NCI-H526 (cell line): ENCODE measurements around the gene CD8B.
A peak's percentile ranks its signal among the peaks of the same experiment; 100 is the strongest.
"Not testable (repeated sequence)": the region's sequence is repeated elsewhere in the genome, so short reads cannot be mapped to it uniquely, and the experiment has no call there.

Experiments
- DNase-seq, 2 experiments: peaks; one replicate each; lab custom pipeline; 2025; lab: John Stamatoyannopoulos, UW

Gene CD8B

GRCh38 chr2:86861628-86862379, at the start of gene CD8B:
Gene CD8B (minus strand): TSS chr2:86861886. CDS start chr2:86861865, 21 bp downstream.
- peak in 1 of 2 experiments; percentile 48 for DNase-seq

DNA sequence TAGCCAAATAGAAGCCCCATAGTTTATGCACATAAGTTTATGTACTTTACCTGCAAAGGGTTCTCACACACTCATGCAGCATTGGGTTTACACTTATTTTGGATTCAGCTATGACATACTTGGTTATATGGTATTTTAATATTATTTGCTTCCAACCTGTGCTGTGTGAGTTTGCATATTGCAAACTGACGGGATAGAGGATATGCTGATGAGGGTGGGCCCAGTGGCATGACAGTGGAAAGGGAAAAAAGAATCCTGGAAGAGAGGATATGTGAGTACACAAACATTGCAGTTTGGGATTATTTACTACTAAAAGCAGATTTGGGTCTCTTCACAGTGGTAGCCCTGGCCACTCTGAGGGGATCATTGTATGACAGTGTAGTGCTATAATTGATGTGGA, 44.2 kb upstream of the CD8B start:
- not testable (repeated sequence) for DNase-seq

- DNase-seq: not testable (repeated sequence)
Measured at GRCh38 chr2:86900687-86901086, 39.0 kb upstream of the CD8B start.

DNA sequence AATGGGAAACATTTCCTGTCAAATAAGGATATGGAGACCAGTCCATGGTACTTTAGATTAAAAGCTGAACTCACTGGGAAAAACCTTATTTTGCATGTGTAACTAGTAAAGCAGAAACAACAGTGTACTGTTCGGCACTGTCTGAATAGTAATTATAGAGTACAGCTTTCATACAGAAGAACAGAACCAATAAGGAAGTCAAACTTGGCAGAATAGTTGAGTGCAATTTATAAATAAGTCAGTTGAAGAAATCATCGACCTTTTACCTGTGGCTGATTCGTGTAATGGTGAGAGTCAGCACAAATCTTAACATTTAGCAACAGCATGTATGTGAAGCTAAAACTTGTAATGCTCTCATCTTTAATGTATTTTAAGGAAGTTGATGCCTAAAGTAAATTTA, 24.3 kb upstream of the CD8B start:
- DNase-seq: not testable (repeated sequence)

DNA sequence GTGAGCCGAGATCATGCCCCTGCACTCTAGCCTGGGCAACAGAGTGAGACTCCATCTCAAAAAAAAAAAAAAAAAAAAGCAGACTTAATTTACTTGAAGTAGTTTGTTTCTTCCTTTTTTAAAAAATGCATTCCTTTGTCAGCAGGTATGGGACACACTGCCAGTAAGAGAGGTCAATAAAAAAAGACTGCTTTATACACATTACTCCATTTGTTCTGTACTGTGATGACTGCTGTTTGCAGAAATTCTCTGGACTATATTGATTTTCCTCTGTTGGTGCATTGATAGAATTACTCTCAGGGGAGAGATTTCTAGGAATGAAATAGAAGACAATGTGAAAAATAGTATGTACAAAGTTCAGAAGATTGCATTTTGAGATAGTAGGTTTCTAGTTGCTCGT, 21.2 kb upstream of the CD8B start:
- not testable (repeated sequence) for DNase-seq

- not testable (repeated sequence) for DNase-seq
Measured at GRCh38 chr2:86882118-86882665, 20.5 kb upstream of the CD8B start.

- DNase-seq: not testable (repeated sequence)
Measured at GRCh38 chr2:86878986-86879385, 17.3 kb upstream of the CD8B start.

DNA sequence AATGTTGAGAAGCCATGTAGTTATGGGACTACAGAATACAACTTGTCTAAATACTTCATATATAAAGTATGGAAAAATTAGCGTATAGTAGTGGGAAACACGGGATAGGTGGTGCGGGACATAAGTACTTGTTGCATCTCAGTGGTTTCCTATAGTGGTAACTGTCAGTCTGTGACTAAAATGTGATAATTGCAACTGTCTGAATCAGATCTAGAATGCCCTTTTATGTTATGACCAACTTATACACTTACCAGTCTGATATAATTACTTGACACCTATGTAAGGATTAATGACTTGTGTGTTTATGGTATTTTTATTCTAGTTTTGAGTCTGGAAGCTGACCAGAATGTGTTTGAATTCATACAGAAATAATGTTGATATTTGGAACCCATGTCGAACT, 9.3 kb upstream of the CD8B start:
- DNase-seq: not testable (repeated sequence)

- DNase-seq: not testable (repeated sequence)
Measured at GRCh38 chr2:86868895-86869468, 7.3 kb upstream of the CD8B start.

- not testable (repeated sequence) for DNase-seq
Measured at GRCh38 chr2:86862380-86862703, 656 bp upstream of the CD8B start.

- not testable (repeated sequence) for DNase-seq
Measured at GRCh38 chr2:86861175-86861574, 511 bp downstream of the CD8B start.

DNA sequence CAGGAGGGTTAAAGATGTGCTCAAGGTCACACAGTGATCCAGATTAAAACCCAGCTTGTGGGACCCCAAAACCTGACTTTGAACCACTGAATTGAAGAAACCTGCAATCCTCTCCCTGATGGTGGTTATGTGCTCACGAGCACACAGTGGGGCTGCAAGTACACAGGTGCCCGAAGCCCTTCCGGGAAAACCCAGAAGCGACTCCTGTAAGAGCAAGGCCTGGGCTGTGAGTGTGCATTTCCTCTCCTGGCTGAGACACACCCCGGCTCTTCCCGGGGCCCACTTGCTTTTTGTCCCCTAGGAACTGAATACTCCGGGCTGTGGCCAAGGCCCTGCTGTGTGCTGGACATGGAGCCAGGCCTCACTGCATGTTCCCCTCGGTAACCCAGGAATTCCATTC, 1.1 kb downstream of the CD8B start:
- not testable (repeated sequence) for DNase-seq

- DNase-seq: not testable (repeated sequence)
Measured at GRCh38 chr2:86857688-86858087, 4.0 kb downstream of the CD8B start.

- not testable (repeated sequence) for DNase-seq
Measured at GRCh38 chr2:86856498-86856897, 5.2 kb downstream of the CD8B start.

DNA sequence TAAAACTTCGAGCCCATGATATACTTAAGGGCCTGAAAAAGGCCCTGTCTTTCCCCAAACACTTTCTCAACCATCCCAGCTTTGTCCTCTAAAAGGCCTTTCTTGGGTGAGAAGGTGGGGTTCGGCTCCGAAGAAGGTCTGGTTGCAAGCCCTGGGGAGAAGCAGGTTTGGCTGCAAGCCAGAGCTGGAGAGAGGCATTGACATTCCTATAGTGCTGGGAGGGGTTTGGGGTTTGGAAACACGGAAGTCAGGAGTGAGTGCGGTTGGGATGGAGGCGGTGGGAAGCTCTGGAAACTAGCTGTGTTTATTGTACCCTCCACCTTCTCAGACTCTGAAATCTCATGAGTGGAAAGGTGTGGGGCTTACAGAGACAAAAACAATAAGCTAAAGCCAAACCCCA, 5.7 kb downstream of the CD8B start:
- DNase-seq: not testable (repeated sequence)

GRCh38 chr2:86851581-86851980, 10.1 kb downstream of the CD8B start:
- DNase-seq: not testable (repeated sequence)

GRCh38 chr2:86842607-86843234, 19.0 kb downstream of the CD8B start:
- DNase-seq: not testable (repeated sequence)

DNA sequence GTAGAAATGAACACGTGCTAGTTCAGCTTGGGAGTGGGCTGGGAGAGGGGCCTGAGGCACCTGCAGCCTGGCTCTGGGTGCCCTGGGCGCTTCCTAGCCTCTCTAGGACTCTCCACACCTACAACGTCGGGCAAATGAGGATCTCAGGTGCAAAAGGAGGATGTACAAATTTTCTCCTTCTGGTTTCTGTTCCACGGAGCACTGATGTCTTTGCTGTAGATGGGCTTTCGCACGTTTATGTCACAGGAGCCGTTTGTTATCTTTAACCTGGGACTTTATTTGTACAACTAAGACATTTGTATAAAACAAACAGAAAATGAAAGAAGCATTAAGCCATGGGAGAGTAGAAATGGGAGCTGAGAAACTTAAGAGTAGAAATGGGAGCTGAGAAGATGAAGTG, 20.4 kb downstream of the CD8B start:
- not testable (repeated sequence) for DNase-seq

- not testable (repeated sequence) for DNase-seq
Measured at GRCh38 chr2:86839871-86840548, 21.7 kb downstream of the CD8B start.

GRCh38 chr2:86839455-86839854, 22.2 kb downstream of the CD8B start:
- DNase-seq: not testable (repeated sequence)

DNA sequence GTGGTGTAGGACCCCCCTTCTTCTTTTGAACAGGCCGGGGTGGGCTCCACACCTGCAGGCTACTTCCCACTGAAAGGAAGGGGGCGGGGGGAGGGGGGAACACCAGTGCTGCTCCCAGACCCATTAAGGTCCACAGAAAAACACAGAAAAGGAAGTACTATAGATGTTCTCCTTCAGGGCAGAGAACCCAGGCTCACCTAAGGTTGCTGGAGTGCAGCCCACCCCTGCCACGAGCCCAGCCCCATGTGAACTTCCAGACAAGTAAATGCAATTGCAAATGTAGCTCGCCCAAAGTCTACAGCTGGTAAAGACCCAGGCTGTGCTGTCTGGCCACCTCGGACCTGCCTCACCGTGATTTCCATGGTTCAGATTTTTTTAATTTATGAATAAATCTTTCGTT, 24.0 kb downstream of the CD8B start:
- not testable (repeated sequence) for DNase-seq
